PC-9 (cell line): ENCODE results near the gene PSME4.
"Not testable (repeated sequence)": the region's sequence is repeated elsewhere in the genome, so short reads cannot be mapped to it uniquely, and the experiment has no call there.

Experiments
- CTCF ChIP-seq: fragments of 200-600 bp; sonication (generic); conservative IDR thresholded peaks from 2 replicates; pipeline ENCODE4 v1.6.1; 2017; ENCODE audit warnings: mixed run types, antibody characterized with exemption, mild to moderate bottlenecking, moderate library complexity
- EZH2 ChIP-seq: fragments of 200-600 bp; sonication (generic); IDR thresholded peaks from 2 replicates; pipeline ENCODE4 v1.8.0; 2017; ENCODE audit warnings: antibody characterized with exemption, low read depth

- TF ChIP-seq CTCF, EZH2: not testable (repeated sequence)
Measured at GRCh38 chr2:53851052-53851757, 119.6 kb downstream of the PSME4 start.
